Measurements from ENCODE around the gene METTL21A.

- no peak for TF ChIP-seq CTCF (IDR thresholded peaks at IDR 0.05; ENCODE audit: poor library complexity)
- no peak for TF ChIP-seq EZH2 (IDR thresholded peaks at IDR 0.05; ENCODE audit: borderline replicate concordance)
- no peak for TF ChIP-seq EZH2phosphoT487 (IDR thresholded peaks at IDR 0.05; ENCODE audit: low read depth, severe bottlenecking, unreplicated experiment)
These were observed 31.9 kb downstream of the METTL21A start for GRCh38 chr2:207593277-207593676.

Measured in hepatocyte (in vitro differentiated cells).